Epithelial cell of proximal tubule (primary cell): ENCODE data around the gene PRRT1B. TPM values are rescaled to one million over a fixed set of nuclear protein-coding genes. Genes with fewer than 3 reads are reported as not detected.
"Not testable (repeated sequence)": the region's sequence is repeated elsewhere in the genome, so short reads cannot be mapped to it uniquely, and the experiment has no call there.

Experiments used
- DNase-seq: peaks from one replicate; pipeline ENCODE4 v3.0.0-alpha.2; 2011; ENCODE audit warnings: low read depth
- H3K4me3 ChIP-seq: 2 replicates; pipeline ENCODE4 v1.5.1; 2011; ENCODE audit warnings: low read depth, mild to moderate bottlenecking, low read length
- total RNA-seq: library from RNA; depleted of rRNA; stranded (reverse); fragments of >200 nt; gene quantifications from 2 replicates; pipeline ENCODE4 v1.2.3, GENCODE V29; 2015
- TF ChIP-seq, protein P1 (sequence below): conservative IDR thresholded peaks from 2 replicates; pipeline ENCODE4 v1.5.1; 2012; ENCODE audit warnings: low read depth, mild to moderate bottlenecking, low read length

PRRT1B gene
- total RNA-seq, 1 donor from 2014 or later = not detected

DNA sequence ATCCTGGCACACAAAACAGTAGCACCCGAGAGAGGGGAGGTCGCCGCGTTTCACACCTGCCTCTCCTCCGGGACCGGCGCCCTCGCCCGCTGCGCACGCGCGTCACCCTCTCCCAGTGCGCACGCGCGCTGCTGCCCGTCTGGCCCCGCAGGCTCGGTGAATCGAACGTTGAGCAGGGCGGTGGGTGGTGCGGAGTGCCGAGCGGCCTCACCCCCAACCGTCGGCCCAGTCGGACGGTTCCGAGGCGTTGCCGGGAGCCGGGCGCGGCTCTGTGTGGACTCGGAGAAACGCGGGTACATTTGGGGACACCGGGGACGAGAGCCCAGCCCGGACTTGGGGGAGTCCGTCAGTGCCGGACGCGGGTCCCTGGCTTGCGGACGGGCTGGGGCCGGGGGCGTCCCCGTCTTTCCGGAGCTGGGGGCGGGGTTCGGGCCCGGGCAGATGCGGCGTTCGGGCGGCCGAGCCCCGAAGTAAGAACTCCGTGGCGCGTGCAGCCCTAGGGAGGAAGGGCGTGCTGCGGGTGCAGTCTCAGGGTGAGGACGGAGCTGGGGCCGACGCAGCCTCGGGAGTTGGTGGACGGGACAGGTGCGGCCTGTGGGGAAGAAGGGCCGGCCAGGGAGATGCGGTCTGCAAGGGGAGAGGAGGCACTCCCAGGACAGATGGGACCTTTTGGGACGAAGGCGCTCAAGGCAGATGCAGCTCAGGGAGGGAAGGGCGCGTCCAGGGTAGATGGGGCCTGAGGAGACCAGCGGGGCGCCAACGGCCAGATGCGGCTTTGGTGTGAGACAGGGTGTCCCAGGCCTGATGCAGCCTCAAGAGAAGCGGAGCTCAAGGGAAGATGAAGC lies 42.3 kb upstream of the PRRT1B start, which contains the start of gene POMT1:
Gene POMT1, plus strand, starts transcription at position 138 of the 845 bp plus-strand sequence. CDS start 1,301 bp downstream, outside the sequence.
- DNase-seq = no peak
- TF ChIP-seq, protein P1, sequence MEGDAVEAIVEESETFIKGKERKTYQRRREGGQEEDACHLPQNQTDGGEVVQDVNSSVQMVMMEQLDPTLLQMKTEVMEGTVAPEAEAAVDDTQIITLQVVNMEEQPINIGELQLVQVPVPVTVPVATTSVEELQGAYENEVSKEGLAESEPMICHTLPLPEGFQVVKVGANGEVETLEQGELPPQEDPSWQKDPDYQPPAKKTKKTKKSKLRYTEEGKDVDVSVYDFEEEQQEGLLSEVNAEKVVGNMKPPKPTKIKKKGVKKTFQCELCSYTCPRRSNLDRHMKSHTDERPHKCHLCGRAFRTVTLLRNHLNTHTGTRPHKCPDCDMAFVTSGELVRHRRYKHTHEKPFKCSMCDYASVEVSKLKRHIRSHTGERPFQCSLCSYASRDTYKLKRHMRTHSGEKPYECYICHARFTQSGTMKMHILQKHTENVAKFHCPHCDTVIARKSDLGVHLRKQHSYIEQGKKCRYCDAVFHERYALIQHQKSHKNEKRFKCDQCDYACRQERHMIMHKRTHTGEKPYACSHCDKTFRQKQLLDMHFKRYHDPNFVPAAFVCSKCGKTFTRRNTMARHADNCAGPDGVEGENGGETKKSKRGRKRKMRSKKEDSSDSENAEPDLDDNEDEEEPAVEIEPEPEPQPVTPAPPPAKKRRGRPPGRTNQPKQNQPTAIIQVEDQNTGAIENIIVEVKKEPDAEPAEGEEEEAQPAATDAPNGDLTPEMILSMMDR = no peak
- peak within 1 kb of the TSS; percentile 94 for H3K4me3 ChIP-seq

GRCh38 chr9:131503626-131504465 lies 41.5 kb upstream of the PRRT1B start:
- H3K4me3 ChIP-seq = peak overlapping the region; percentile 94
- TF ChIP-seq, protein P1 = peak; percentile 7
- DNase-seq = no peak

- TF ChIP-seq, protein P1 = no peak
- no peak overlapping the region for H3K4me3 ChIP-seq
- DNase-seq = no peak
Measured at GRCh38 chr9:131505012-131505411, 40.3 kb upstream of the PRRT1B start.

DNA sequence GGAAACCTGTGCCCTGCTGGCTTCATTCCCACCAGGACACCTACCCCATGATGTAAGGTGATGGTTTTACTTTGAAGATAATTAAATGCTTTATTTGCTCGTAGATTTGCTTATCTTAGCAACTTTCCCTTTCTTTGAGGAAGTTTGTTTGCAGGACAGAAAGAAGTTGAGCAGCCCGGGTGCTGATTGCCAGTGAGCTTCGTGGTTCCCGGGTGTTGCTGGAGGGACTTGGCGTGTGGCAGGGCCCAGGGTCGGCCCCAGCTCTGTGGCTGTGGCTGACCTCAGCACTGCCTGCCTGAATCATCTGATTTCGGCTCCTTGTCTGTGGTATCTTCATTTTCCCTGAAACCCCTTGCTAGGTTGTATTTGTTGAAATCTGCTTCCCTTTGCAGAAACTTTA lies 33.9 kb upstream of the PRRT1B start:
- no peak for DNase-seq
- H3K4me3 ChIP-seq = no peak overlapping the region
- TF ChIP-seq, protein P1 = no peak

DNA sequence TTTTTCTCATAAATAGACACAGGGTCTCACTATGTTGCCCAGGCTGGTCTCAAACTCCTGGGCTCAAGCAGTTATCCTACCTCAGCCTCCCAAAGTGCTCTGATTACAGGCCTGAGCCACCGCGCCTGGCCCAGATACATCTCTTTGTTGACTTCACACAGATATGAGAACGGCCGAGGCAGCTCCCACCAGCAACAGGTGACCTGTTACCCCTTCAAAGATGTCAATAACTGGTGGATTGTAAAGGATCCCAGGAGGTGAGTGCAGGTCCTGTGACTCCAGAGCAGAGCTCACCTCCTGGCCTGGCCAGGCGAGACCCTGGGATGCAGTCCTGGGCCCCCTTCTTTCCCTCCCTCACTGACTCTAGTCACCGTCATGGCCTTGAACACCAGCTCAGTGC lies 33.4 kb upstream of the PRRT1B start:
- DNase-seq = no peak
- H3K4me3 ChIP-seq = no peak overlapping the region
- TF ChIP-seq, protein P1 = no peak

- H3K4me3 ChIP-seq = no peak overlapping the region
- DNase-seq = no peak
- TF ChIP-seq, protein P1 = no peak
Measured at GRCh38 chr9:131513177-131513576, 32.1 kb upstream of the PRRT1B start.

DNA sequence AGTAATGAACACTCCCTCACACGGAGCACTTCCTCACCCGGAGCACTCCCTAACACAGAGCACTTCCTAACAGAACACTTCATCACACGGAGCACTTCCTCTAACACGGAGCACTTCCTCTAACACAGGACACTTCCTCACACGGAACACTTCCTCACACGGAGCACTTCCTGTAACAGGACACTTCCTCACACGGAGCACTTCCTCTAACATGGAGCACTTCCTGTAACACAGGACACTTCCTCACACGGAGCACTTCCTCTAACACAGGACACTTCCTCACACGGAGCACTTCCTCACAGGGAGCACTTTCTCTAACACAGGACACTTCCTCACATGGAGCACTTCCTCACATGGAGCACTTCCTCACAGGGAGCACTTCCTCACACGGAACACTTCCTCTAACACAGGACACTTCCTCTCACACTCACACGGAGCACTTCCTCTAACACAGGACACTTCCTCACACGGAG lies 29.7 kb upstream of the PRRT1B start:
- DNase-seq, H3K4me3 ChIP-seq: not testable (repeated sequence)
